ENCODE measurements around the gene NAV2. TPM values are rescaled to one million over a fixed set of nuclear protein-coding genes. Genes with fewer than 3 reads are reported as not detected.

Gene NAV2
- total RNA-seq, 1 donor from 2014 or later: 10.3 TPM

DNA sequence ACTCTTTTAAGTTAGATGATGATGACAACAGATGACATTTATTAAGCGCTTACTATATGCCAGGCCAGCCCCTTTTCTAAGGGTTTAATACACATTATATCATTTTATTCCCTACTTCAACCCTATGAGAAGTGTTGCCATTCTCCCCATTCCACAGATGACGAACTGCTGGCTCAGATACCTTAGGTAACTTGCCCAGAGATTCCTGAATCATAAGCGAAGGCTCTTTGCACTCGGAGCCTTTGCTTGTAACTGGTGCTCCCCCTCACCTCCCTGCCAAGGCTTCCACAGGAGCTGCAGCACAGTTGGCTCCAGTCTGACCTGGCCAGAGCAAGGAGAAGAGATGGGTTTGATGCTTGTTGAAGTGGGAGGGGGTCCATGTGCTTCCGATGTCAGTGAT is 404.7 kb downstream of the NAV2 start:
- ATAC-seq (ENCODE audit: low read depth) (no peak), DNase-seq (no peak)
- Mint-ChIP-seq H3K36me3 (ENCODE audit: low read depth) (no peaks in the 10 kb centered on the region), H3K9me3 (no peaks in the 10 kb centered on the region), H3K27ac (no peak overlapping the region), H3K4me1 (peaks cover 3% of the 10 kb centered on the region), H3K4me3 (no peak overlapping the region), H3K27me3 (peaks cover 16% of the 10 kb centered on the region)
- TF ChIP-seq, protein P1, sequence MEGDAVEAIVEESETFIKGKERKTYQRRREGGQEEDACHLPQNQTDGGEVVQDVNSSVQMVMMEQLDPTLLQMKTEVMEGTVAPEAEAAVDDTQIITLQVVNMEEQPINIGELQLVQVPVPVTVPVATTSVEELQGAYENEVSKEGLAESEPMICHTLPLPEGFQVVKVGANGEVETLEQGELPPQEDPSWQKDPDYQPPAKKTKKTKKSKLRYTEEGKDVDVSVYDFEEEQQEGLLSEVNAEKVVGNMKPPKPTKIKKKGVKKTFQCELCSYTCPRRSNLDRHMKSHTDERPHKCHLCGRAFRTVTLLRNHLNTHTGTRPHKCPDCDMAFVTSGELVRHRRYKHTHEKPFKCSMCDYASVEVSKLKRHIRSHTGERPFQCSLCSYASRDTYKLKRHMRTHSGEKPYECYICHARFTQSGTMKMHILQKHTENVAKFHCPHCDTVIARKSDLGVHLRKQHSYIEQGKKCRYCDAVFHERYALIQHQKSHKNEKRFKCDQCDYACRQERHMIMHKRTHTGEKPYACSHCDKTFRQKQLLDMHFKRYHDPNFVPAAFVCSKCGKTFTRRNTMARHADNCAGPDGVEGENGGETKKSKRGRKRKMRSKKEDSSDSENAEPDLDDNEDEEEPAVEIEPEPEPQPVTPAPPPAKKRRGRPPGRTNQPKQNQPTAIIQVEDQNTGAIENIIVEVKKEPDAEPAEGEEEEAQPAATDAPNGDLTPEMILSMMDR (IDR thresholded peaks at IDR 0.05): no peak
- ChIA-PET CTCF (interaction anchor here (1.2 to 3.0 kb wide), 2 partner anchors 12 to 15 kb away, joined by 5 to 12 read pairs; no protein-coding TSS in a partner anchor), POLR2A (no interaction called here)
- intact Hi-C loops (cut with micrococcal nuclease): no loop called here

DNA sequence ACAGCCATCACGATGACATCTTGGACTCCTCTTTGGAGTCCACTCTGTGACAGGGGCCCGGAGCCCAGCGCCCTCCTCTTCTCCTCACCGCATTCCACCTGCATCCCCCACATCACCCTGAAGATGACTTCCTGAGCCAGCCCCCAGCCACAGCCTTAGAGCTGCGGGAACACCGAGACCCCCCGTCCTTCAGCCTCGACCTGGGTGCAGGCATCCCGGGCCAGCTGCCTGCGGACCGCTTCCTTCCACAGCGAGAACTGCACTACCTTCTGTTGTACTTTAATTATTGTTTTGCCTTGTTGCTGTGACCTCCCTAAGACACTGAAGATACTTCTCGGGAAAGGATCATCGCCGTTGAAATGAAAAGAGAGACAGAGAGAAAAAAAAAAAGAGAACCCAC is 405.6 kb downstream of the NAV2 start:
- ATAC-seq (ENCODE audit: low read depth) (no peak), DNase-seq (no peak)
- H3K27me3 Mint-ChIP-seq: peaks cover 16% of the 10 kb centered on the region
- peaks cover under 1% of the 10 kb centered on the region for H3K4me1 Mint-ChIP-seq
- ChIA-PET CTCF (interaction anchor here (0.7 to 3.0 kb wide), 3 partner anchors 11 to 735 kb away, joined by 4 to 12 read pairs (median 5); no protein-coding TSS in a partner anchor), POLR2A (no interaction called here)
- no peaks in the 10 kb centered on the region for H3K9me3 Mint-ChIP-seq
- intact Hi-C loops (cut with micrococcal nuclease): no loop called here
- H3K27ac Mint-ChIP-seq: no peak overlapping the region
- H3K36me3 Mint-ChIP-seq (ENCODE audit: low read depth): no peaks in the 10 kb centered on the region
- H3K4me3 Mint-ChIP-seq: no peak overlapping the region
- TF ChIP-seq, protein P1 (IDR thresholded peaks at IDR 0.05): no peak

DNA sequence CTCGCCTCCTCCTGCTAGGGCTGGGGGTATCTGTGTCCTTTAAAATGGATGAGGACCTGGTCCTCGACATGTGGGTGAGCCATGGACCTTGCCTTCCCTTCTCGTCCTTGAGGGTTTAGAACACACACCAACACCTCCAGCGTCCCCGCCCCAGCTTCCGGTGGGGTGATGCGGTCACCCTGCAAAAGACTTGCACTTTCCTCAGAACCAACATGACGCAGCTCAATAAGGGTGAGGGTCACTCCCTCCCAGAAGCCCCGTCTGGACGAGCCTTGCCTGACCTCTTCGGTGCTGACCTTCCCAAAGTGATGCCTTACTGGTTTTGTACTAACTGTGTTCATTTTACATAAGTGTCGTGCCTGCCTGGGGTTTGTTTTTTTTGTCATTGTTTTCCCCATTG is 406.7 kb downstream of the NAV2 start:
- H3K36me3 Mint-ChIP-seq (ENCODE audit: low read depth): no peaks in the 10 kb centered on the region
- DNase-seq: no peak
- ChIA-PET CTCF (interaction anchor here (0.7 kb wide), 1 partner anchor 736 kb away, joined by 4 read pairs; no protein-coding TSS in a partner anchor), POLR2A (no interaction called here)
- ATAC-seq (ENCODE audit: low read depth): no peak
- no peak overlapping the region for H3K4me3 Mint-ChIP-seq
- peaks cover 16% of the 10 kb centered on the region for H3K27me3 Mint-ChIP-seq
- TF ChIP-seq, protein P1 (IDR thresholded peaks at IDR 0.05): no peak
- intact Hi-C loops (cut with micrococcal nuclease): no loop called here
- no peaks in the 10 kb centered on the region for H3K4me1 Mint-ChIP-seq
- H3K9me3 Mint-ChIP-seq: no peaks in the 10 kb centered on the region
- no peak overlapping the region for H3K27ac Mint-ChIP-seq

DNA sequence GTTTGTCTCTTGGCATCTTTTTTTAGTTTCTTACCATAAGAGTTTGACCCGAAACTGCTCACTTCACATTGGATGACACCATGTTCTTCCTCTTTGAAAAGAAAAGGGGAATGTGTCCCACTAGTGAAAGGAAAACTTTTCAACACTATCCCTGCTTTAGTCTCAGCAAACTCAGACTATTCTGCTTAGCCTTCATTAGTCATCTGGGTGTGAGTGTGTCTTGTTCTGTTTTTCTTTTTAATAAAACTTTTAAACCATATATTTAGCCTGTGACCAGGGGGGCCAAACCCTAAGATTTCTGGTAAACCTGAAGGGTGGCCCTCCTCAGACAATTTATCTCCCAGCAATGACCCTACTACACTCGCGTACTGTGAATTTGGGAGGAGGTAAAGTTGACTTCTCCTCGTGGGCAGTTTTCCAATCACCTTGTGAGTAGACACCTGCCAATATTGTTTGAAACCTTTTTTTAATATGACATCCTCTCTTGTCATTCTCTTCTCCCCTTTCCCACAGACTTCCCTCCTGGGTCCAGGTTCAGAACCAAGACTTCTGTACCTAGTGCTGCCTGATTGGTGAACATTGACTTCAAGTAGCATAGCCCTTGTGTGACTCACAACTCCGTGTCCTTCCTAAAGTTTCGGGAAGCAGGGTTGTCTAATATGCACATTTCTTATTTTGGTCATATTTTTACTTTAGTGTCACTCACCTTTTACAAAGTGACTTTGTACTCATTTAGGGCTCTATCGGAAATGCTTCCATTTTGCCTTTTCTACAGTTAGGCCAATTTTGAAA is 407.7 kb downstream of the NAV2 start:
- no peaks in the 10 kb centered on the region for H3K36me3 Mint-ChIP-seq (ENCODE audit: low read depth)
- ATAC-seq (ENCODE audit: low read depth) (no peak), DNase-seq (no peak)
- CTCF ChIA-PET: no interaction called here
- no peaks in the 10 kb centered on the region for H3K9me3 Mint-ChIP-seq
- H3K27ac Mint-ChIP-seq: no peak overlapping the region
- TF ChIP-seq, protein P1 (IDR thresholded peaks at IDR 0.05): no peak
- intact Hi-C loops (cut with micrococcal nuclease): no loop called here
- peaks cover 14% of the 10 kb centered on the region for H3K27me3 Mint-ChIP-seq
- POLR2A ChIA-PET: no interaction called here
- no peak overlapping the region for H3K4me3 Mint-ChIP-seq
- H3K4me1 Mint-ChIP-seq: no peaks in the 10 kb centered on the region

DNA sequence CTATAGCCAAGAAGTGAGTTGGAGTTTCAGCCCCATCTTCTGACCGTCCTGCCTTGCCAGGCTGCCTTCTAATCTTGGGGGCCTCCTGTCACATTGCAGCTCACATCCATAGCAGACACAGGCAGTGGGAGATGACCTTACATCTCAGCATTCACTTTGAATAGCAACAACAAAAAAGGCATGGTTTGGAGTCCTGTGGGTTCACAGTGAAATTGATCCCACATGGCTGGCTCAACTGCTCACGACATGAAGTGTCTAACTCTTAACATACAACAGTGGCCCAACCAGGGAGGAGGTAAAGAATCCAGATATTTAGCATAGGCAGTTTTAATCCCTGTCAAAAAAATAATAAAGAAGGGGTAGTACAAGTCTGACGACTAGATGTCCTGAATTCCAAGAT is 409.5 kb downstream of the NAV2 start:
- intact Hi-C loops (cut with micrococcal nuclease): no loop called here
- Mint-ChIP-seq H3K36me3 (ENCODE audit: low read depth) (no peaks in the 10 kb centered on the region), H3K9me3 (no peaks in the 10 kb centered on the region), H3K27me3 (peaks cover 14% of the 10 kb centered on the region), H3K4me3 (no peak overlapping the region), H3K4me1 (no peaks in the 10 kb centered on the region), H3K27ac (no peak overlapping the region)
- ChIA-PET CTCF (no interaction called here), POLR2A (no interaction called here)
- ATAC-seq (ENCODE audit: low read depth) (no peak), DNase-seq (no peak)
- TF ChIP-seq, protein P1 (IDR thresholded peaks at IDR 0.05): no peak

All from activated B cell treated with CpG ODN at 0.5 μM for 24 hours (primary cell).